Heart left ventricle (tissue), 16 donors: Measurements from ENCODE around the gene MLPH. TPM values are rescaled to one million over a fixed set of nuclear protein-coding genes. Genes with fewer than 3 reads are reported as not detected.

Experiments used
- ATAC-seq, 4 donors: fragments of 200-7000 bp; cut with Tn5 transposase; one replicate each; pipeline ENCODE4 v1.9.1; 2020 to 2022; ENCODE audit warnings: moderate library complexity in 4 of 4, mild to moderate bottlenecking in 3 of 4, moderate number of reproducible peaks in 1 of 4
- DNase-seq, 5 donors: peaks; one replicate each; pipeline ENCODE4 v3.0.0-alpha.2; 2020
- H3K27ac ChIP-seq, 12 donors: fragments of 200-600 bp; sonication (generic) in 4 of 12; one replicate each; pipeline versions ENCODE4 v1.5.0 to v1.8.0; 2016 to 2022; ENCODE audit warnings: mild to moderate bottlenecking in 2 of 12
- H3K27me3 ChIP-seq, 9 donors: fragments of 200-600 bp; sonication (generic) in 2 of 9; one replicate each; pipeline versions ENCODE4 v1.5.1 to v1.8.0; 2016 to 2022; ENCODE audit warnings: mild to moderate bottlenecking in 3 of 9
- H3K36me3 ChIP-seq, 9 donors: fragments of 200-600 bp; sonication (generic) in 2 of 9; one replicate each; pipeline versions ENCODE4 v1.5.0 to v1.8.0; 2018 to 2022; ENCODE audit warnings: mild to moderate bottlenecking in 2 of 9
- H3K4me1 ChIP-seq, 12 donors: fragments of 200-600 bp; sonication (generic) in 4 of 12; one replicate each; pipeline versions ENCODE4 v1.5.0 to v1.8.0; 2016 to 2022; ENCODE audit warnings: mild to moderate bottlenecking in 3 of 12
- H3K4me3 ChIP-seq, 12 donors: fragments of 200-600 bp; sonication (generic) in 4 of 12; one replicate each; pipeline versions ENCODE4 v1.5.0 to v1.8.0; 2017 to 2022; ENCODE audit warnings: mild to moderate bottlenecking in 9 of 12, moderate library complexity in 4 of 12
- H3K9me3 ChIP-seq, 12 donors: fragments of 200-600 bp; sonication (generic) in 4 of 12; one replicate each; pipeline versions ENCODE4 v1.5.0 to v1.8.0; 2016 to 2022; ENCODE audit warnings: mild to moderate bottlenecking in 1 of 12
- CTCF ChIP-seq, 12 donors: fragments of 200-600 bp; sonication (generic) in 4 of 12; IDR thresholded peaks; one replicate each; pipeline versions ENCODE4 v1.5.0 to v1.8.0; 2018 to 2022; ENCODE audit warnings: antibody characterized with exemption in 12 of 12, mild to moderate bottlenecking in 5 of 12
- POLR2A ChIP-seq, 2 donors: fragments of 450-650 bp; IDR thresholded peaks; one replicate each; pipeline ENCODE4 v1.6.1; 2017; ENCODE audit warnings: antibody characterized with exemption in 2 of 2, mild to moderate bottlenecking in 2 of 2, moderate library complexity in 2 of 2
- WGBS, 4 donors: extraction: QIAGEN DNeasy Blood & Tissue Kit in 2 of 4; methylation state at CpG; one replicate each; pipeline versions ENCODE4 v1.1.5 to v1.1.7; 2013 to 2018; 5-methylcytosine and 5-hydroxymethylcytosine counted together
- intact Hi-C, 10 donors: fragments of 100-400 bp; cut with DNase I; formaldehyde crosslinking; loops; one replicate each; pipeline versions ENCODE4 v1.11.1 to v1.14.2; 2022
- polyA plus RNA-seq, 2 donors: library from polyadenylated mRNA; stranded (reverse); fragments of 200-250 nt; gene quantifications; one replicate each; pipeline ENCODE4 v1.2.3, GENCODE V29; 2013
- total RNA-seq, 9 donors: library from RNA; depleted of rRNA in 2 of 9; stranded (reverse); fragments of >200 nt in 2 of 9; fragmentation: NEBNext Ultra II Directional in 3 of 9; extraction: Animal tissue kit (Norgen Biotek cat#: 25700) in 3 of 9; gene quantifications; one replicate each; pipeline versions ENCODE4 v1.1.0 to v1.2.4, GENCODE V29; 2016 to 2023
- donor health status: ischemic (EF 13 %, LVEDD 7.1; RV severe dilation, severe dysfunction).
- donor health status: healthy with polysubstance abuse.
- donor health status: DM: no; HTN: yes; CAD: no.
- donor health status: DM: no; HTN: no; CAD: no.
- donor health status: ischemic (EF 25% LVEDD 6.9; RV normal size, moderate dysfunction).
- donor health status: ischemic (EF 25% LVEDD 5.7; RV mildly dilated, moderate dysfunction).
- donor health status: healthy.
- donor health status: DM: yes; HTN: yes; CAD: no.
- donor health status: ischemic (EF 35%, LVEDD 5.7; RV mildly dilated, moderate dysfunction).
- donor health status: nonischemic (EF 11% LVEDD 7.7; RV severe dilation, severe dysfunction).
- donor health status: DM: yes; HTN: yes; CAD: no.
- donor health status: PGD.
- donor health status: ischemic (EF 29% LVEDD 5.4; RV normal size, mild dysfunction).
- donor health status: nonischemic (EF 23%, LVEDD 6.1; RV moderate dilation, normal function).

MLPH gene
- total and polyA plus RNA-seq, 11 donors: 18.3 to 60.3 (median 30.7) TPM

- Histone ChIP-seq H3K9me3 (no peaks in the 10 kb centered on the region), H3K36me3 (no peaks in the 10 kb centered on the region), H3K4me3 (peak overlapping the region in 5 of 12 donors; percentile 10 to 40 (median 29)), H3K27me3 (no peaks in the 10 kb centered on the region), H3K27ac (peak overlapping the region; percentile 19 to 89 (median 84)), H3K4me1 (peaks cover 0 to 27% (median 17%) of the 10 kb centered on the region in 12 donors)
- ATAC-seq (peak; percentile 89 to 94 (median 92)), DNase-seq (peak; percentile 82 to 92 (median 83))
- WGBS, 4 donors: 7 to 14% (median 10%) methylated on average over 14 to 25 of the region's 25 CpGs
- TF ChIP-seq POLR2A (IDR thresholded peaks at IDR 0.05) (no peak), CTCF (IDR thresholded peaks at IDR 0.05) (peak; percentile 19 to 83 (median 62))
- intact Hi-C loops: loop anchor here (1.0 to 5.0 kb wide), 8 partner anchors 80 to 165 kb away; no protein-coding TSS in a partner anchor
Observed at GRCh38 chr2:237581751-237582746, 95.0 kb downstream of the MLPH start.

- ATAC-seq (no peak), DNase-seq (peak in 1 of 5 donors; percentile 33)
- H3K4me1 ChIP-seq: peaks cover 0 to 27% (median 17%) of the 10 kb centered on the region in 12 donors
- peak overlapping the region in 1 of 12 donors; percentile 16 for H3K27ac ChIP-seq
- no peak overlapping the region for H3K4me3 ChIP-seq
- intact Hi-C loops: loop anchor here in 7 of 10 donors (2.0 to 5.0 kb wide), 7 partner anchors 79 to 164 kb away; no protein-coding TSS in a partner anchor
- no peaks in the 10 kb centered on the region for H3K27me3 ChIP-seq
- no peaks in the 10 kb centered on the region for H3K9me3 ChIP-seq
- no peak for TF ChIP-seq CTCF (IDR thresholded peaks at IDR 0.05)
- no peak for TF ChIP-seq POLR2A (IDR thresholded peaks at IDR 0.05)
- WGBS, 4 donors: 82 to 89% (median 87%) methylated on average over 13 to 19 of the region's 19 CpGs
- H3K36me3 ChIP-seq: no peaks in the 10 kb centered on the region
Observed at GRCh38 chr2:237583385-237584295, 96.6 kb downstream of the MLPH start.

DNA sequence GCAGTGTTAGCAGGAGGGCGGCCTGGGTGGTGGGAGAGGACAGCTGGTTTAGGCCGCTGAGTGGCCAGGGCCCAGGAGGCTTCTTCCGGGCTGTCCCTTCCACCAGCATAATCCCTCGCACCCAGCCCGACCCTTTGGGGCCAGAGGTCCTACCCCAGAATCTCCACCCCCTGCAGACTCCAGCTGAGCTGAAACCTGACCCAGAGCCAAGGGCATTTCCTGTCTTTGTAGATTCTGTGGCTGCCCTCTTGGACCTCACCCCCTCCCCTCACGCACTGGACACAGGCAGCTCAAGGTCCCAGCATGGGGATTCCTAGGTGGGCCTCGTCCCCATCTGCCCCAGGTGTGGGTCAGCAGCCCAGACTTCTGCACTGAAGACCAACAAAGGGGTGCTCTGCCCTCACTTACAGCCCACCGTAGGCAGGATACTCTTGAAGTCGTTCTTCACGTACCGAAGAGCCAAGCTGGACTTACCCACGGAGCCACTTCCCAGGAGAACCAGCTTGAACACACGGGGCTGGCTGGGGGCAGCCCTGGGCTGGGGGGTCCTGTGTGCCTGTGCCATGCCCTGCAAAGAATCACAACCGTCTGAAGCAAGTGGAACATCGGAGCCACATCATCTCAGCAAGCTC lies 98.7 kb downstream of the MLPH start:
- WGBS, 4 donors: 81 to 89% (median 89%) methylated on average over 12 to 15 of the region's 15 CpGs
- Histone ChIP-seq H3K9me3 (no peaks in the 10 kb centered on the region), H3K27me3 (peaks cover 0 to 2% (median 0%) of the 10 kb centered on the region in 9 donors), H3K27ac (no peak overlapping the region), H3K4me1 (peaks cover 0 to 32% (median 22%) of the 10 kb centered on the region in 12 donors), H3K4me3 (no peak overlapping the region), H3K36me3 (no peaks in the 10 kb centered on the region)
- DNase-seq (peak in 1 of 5 donors; percentile 37), ATAC-seq (no peak)
- intact Hi-C loops: loop anchor here in 1 of 10 donors (5.0 kb wide), 1 partner anchor 167 kb away; no protein-coding TSS in a partner anchor
- no peak for TF ChIP-seq CTCF (IDR thresholded peaks at IDR 0.05)
